Activated CD4-positive, alpha-beta T cell treated with anti-CD3 and anti-CD28 coated beads, Interleukin-2, amount 10 ng/mL, durations not matched to agents 7 days and 5 days (primary cell): Measurements from ENCODE around the gene ANKRD62. TPM values are rescaled to one million over a fixed set of nuclear protein-coding genes. Genes with fewer than 3 reads are reported as not detected.
"Not testable (repeated sequence)": the region's sequence is repeated elsewhere in the genome, so short reads cannot be mapped to it uniquely, and the experiment has no call there.

Experiments used
- CTCF ChIA-PET: fragments of 350-600 bp; sonication (Branson Sonifier 250); formaldehyde crosslinking; loops from one replicate; lab custom pipeline; 2021; ENCODE audit warnings: antibody characterized with exemption; lab: Charles Lee
- POLR2A ChIA-PET: fragments of 350-600 bp; sonication (Branson Sonifier 250); formaldehyde crosslinking; loops from one replicate; lab custom pipeline; 2021; ENCODE audit warnings: antibody characterized with exemption; lab: Charles Lee
- DNase-seq: peaks from one replicate; pipeline ENCODE4 v3.0.0-alpha.2; 2020
- H3K27ac Mint-ChIP-seq: one replicate; pipeline ENCODE4 v1.8.0; 2021; ENCODE audit warnings: mild to moderate bottlenecking, moderate library complexity, mixed read lengths
- H3K27me3 Mint-ChIP-seq: one replicate; pipeline ENCODE4 v1.8.0; 2021; ENCODE audit warnings: mixed read lengths
- H3K36me3 Mint-ChIP-seq: one replicate; pipeline ENCODE4 v1.8.0; 2021; ENCODE audit warnings: low read depth, mixed read lengths
- H3K4me1 Mint-ChIP-seq: one replicate; pipeline ENCODE4 v1.8.0; 2021; ENCODE audit warnings: mixed read lengths
- H3K4me3 Mint-ChIP-seq: one replicate; pipeline ENCODE4 v1.8.0; 2021; ENCODE audit warnings: mild to moderate bottlenecking, moderate library complexity, mixed read lengths
- H3K9me3 Mint-ChIP-seq: one replicate; pipeline ENCODE4 v1.8.0; 2021; ENCODE audit warnings: mixed read lengths
- total RNA-seq, 2 experiments: library from RNA; stranded (reverse); gene quantifications; one replicate each; pipeline ENCODE4 v1.2.3, GENCODE V29; 2021

The ANKRD62 gene
- total RNA-seq, 2 experiments from 2014 or later, result not detected

- no peak overlapping the region for H3K4me3 Mint-ChIP-seq
- H3K9me3 Mint-ChIP-seq, result no peaks in the 10 kb centered on the region
- no peak for DNase-seq
- no peaks in the 10 kb centered on the region for H3K36me3 Mint-ChIP-seq
- ChIA-PET CTCF (interaction anchor here (1.0 to 1.5 kb wide), 3 partner anchors 13 to 119 kb away, joined by 3 to 4 read pairs (median 4); no protein-coding TSS in a partner anchor), POLR2A (no interaction called here)
- H3K27ac Mint-ChIP-seq, result no peak overlapping the region
- peaks cover 11% of the 10 kb centered on the region for H3K27me3 Mint-ChIP-seq
- no peaks in the 10 kb centered on the region for H3K4me1 Mint-ChIP-seq
Measured at GRCh38 chr18:12057419-12058039, 36.1 kb upstream of the ANKRD62 start.

GRCh38 chr18:12059334-12060181 lies 34.1 kb upstream of the ANKRD62 start:
- H3K36me3 Mint-ChIP-seq, result no peaks in the 10 kb centered on the region
- POLR2A ChIA-PET, result no interaction called here
- H3K9me3 Mint-ChIP-seq, result no peaks in the 10 kb centered on the region
- H3K27me3 Mint-ChIP-seq, result no peaks in the 10 kb centered on the region
- no peak overlapping the region for H3K27ac Mint-ChIP-seq
- DNase-seq, result no peak
- no peak overlapping the region for H3K4me3 Mint-ChIP-seq
- no peaks in the 10 kb centered on the region for H3K4me1 Mint-ChIP-seq
- CTCF ChIA-PET, result interaction anchor here (1.1 kb wide), 1 partner anchor 9 kb away, joined by 4 read pairs; no protein-coding TSS in a partner anchor

GRCh38 chr18:12060182-12060870 lies 33.3 kb upstream of the ANKRD62 start:
- Mint-ChIP-seq H3K27me3 (no peaks in the 10 kb centered on the region), H3K4me3 (no peak overlapping the region), H3K9me3 (no peaks in the 10 kb centered on the region), H3K36me3 (no peaks in the 10 kb centered on the region), H3K27ac (no peak overlapping the region), H3K4me1 (no peaks in the 10 kb centered on the region)
- DNase-seq, result no peak
- ChIA-PET POLR2A (no interaction called here), CTCF (interaction anchor here (1.1 kb wide), 1 partner anchor 10 kb away, joined by 4 read pairs; no protein-coding TSS in a partner anchor)

DNA sequence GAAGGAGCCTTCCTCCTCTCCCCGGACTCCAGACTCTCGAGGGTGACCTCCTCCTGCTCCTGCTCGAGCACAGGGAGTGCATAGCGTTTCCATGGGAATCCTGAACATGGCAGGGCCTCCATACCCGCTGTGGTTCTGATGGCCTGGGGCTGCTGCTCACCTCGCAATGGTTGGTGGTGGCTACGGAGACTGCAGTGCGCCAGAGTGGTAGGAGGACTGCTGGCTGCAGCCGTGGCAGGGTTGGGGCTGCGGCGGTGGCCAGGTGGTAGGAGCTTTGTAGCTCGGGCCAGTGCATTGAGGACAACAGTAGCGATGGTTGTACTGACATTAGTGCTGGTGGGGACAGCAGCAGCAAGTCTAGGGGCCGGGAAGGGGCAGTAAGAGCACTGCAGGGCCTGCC lies 32.0 kb upstream of the ANKRD62 start:
- ChIA-PET POLR2A (no interaction called here), CTCF (no interaction called here)
- Mint-ChIP-seq H3K36me3 (no peaks in the 10 kb centered on the region), H3K4me3 (no peak overlapping the region), H3K9me3 (no peaks in the 10 kb centered on the region), H3K27ac (no peak overlapping the region), H3K4me1 (no peaks in the 10 kb centered on the region), H3K27me3 (peaks cover 2% of the 10 kb centered on the region)
- DNase-seq, result no peak

GRCh38 chr18:12062974-12063373 lies 30.7 kb upstream of the ANKRD62 start:
- H3K4me1 Mint-ChIP-seq, result no peaks in the 10 kb centered on the region
- ChIA-PET CTCF (no interaction called here), POLR2A (no interaction called here)
- H3K9me3 Mint-ChIP-seq, result no peaks in the 10 kb centered on the region
- no peak overlapping the region for H3K27ac Mint-ChIP-seq
- H3K36me3 Mint-ChIP-seq, result no peaks in the 10 kb centered on the region
- DNase-seq, result no peak
- peaks cover 2% of the 10 kb centered on the region for H3K27me3 Mint-ChIP-seq
- no peak overlapping the region for H3K4me3 Mint-ChIP-seq

DNA sequence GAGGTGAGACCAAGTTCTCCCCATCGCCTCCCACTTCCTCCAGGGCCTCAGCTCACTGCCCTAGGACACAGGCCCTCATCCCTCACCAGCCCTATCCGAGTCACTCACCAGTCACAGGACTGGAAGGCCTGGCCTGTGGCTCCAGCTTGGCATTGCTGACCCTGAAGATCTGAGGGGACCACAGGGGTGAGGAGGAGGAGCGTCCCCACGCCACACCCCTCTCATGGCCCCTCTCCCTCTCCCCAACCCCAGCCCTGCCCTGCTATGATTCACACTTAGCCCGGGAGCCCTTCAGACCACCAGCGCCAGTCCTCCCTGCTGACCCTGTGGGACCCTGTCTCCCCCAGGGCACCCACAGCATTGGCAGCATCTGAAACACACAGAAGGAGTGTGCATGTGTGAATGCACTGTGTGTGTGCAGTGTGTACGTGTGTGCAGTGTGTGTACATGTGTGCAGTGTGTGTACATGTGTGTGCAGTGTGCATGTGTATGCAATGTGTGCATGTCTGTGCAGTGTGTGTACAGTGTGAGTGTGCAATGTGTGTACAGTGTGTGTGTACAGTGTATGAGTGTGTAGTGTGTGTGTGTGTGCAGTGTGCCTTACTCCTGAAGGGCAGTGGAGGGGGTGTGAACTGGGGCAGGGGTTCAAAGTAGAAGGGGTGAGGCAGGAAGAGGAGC lies 29.4 kb upstream of the ANKRD62 start:
- H3K36me3 Mint-ChIP-seq, result no peaks in the 10 kb centered on the region
- no peaks in the 10 kb centered on the region for H3K9me3 Mint-ChIP-seq
- no peaks in the 10 kb centered on the region for H3K4me1 Mint-ChIP-seq
- ChIA-PET POLR2A (no interaction called here), CTCF (no interaction called here)
- no peak overlapping the region for H3K4me3 Mint-ChIP-seq
- peaks cover 8% of the 10 kb centered on the region for H3K27me3 Mint-ChIP-seq
- no peak for DNase-seq
- H3K27ac Mint-ChIP-seq, result no peak overlapping the region

DNA sequence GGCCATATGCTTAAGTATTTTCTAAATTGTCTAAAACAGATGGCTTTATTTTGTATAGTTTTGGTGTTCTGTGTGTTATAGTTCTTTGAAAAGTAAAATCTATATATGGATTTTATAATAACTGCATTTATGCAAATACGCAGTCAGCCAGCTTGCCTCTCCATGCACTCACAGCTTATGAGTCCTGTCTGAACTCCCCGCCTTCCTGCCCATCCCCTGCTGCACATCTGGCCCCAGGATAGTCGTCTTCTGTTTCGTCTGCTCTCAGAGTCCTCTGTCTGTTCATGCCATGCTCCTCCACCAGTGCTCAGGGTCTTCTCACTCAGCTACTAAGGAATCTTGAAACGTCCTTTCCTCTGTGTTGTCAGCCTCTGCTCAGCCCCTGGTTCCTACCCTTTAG lies 28.2 kb upstream of the ANKRD62 start:
- H3K36me3 Mint-ChIP-seq, result no peaks in the 10 kb centered on the region
- H3K4me1 Mint-ChIP-seq, result no peaks in the 10 kb centered on the region
- no peaks in the 10 kb centered on the region for H3K9me3 Mint-ChIP-seq
- ChIA-PET CTCF (no interaction called here), POLR2A (no interaction called here)
- H3K4me3 Mint-ChIP-seq, result no peak overlapping the region
- no peak overlapping the region for H3K27ac Mint-ChIP-seq
- peaks cover 9% of the 10 kb centered on the region for H3K27me3 Mint-ChIP-seq
- DNase-seq, result no peak

DNA sequence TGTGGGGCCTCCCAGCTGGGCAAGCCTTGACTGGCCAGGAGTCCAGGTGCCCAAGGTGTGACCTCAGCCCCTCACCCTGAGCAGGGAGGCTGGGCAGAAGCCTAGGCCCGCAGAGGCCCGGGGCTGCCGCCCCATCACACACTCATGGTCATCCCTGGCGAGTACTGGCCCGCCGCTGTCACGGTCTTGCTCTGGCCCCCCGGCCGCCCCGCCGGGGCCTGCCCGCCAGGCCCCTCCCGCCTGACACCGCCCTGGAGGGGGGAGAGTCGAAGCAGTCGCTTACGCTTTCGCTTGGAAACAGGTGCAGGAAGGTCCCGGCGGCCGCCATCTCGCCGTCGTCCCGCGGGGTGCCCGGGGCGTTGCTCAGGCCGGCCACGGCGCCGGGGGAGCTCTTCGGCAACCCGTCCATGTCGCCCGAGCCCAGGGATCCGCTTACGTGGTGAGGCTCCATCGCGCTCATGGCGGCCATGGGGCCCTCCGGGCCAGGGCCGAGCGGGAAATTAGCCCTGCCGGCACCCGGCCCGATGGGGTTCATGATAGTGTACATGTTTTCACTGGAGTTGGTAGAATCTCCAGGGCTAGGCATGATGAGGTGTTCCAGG lies 26.6 kb upstream of the ANKRD62 start:
- no peak overlapping the region for H3K4me3 Mint-ChIP-seq
- no peaks in the 10 kb centered on the region for H3K4me1 Mint-ChIP-seq
- no peak overlapping the region for H3K27ac Mint-ChIP-seq
- H3K27me3 Mint-ChIP-seq, result peaks cover 13% of the 10 kb centered on the region
- DNase-seq, result no peak
- ChIA-PET POLR2A (no interaction called here), CTCF (no interaction called here)
- no peaks in the 10 kb centered on the region for H3K36me3 Mint-ChIP-seq
- no peaks in the 10 kb centered on the region for H3K9me3 Mint-ChIP-seq

DNA sequence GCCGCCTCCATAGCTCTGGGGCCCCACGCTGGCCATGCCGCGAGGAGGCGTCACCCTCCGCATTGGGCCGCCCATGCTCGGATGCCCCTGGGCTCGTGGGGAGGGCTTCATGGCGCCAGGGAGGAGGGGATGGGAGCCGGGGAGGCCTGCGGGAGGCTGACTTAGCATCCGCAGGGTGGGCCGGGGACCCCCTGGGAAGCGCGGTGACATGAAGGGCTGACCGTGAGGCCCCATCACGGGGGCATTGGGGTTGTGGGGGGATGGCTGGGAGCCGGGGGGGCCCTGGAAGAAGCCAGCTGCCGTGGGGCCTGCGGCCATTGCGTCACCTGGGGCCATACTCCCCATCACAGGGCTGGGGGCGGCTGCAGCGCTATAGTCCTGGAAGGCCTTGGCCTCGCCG lies 26.0 kb upstream of the ANKRD62 start:
- H3K4me3 Mint-ChIP-seq, result no peak overlapping the region
- H3K4me1 Mint-ChIP-seq, result no peaks in the 10 kb centered on the region
- H3K27ac Mint-ChIP-seq, result no peak overlapping the region
- no peaks in the 10 kb centered on the region for H3K9me3 Mint-ChIP-seq
- H3K27me3 Mint-ChIP-seq, result peaks cover 15% of the 10 kb centered on the region
- DNase-seq, result no peak
- H3K36me3 Mint-ChIP-seq, result no peaks in the 10 kb centered on the region
- ChIA-PET CTCF (no interaction called here), POLR2A (no interaction called here)

GRCh38 chr18:12068316-12068949 lies 25.2 kb upstream of the ANKRD62 start:
- CTCF ChIA-PET, POLR2A ChIA-PET, H3K27ac Mint-ChIP-seq, H3K4me3 Mint-ChIP-seq, DNase-seq, H3K4me1 Mint-ChIP-seq, H3K36me3 Mint-ChIP-seq, H3K9me3 Mint-ChIP-seq: not testable (repeated sequence)
- H3K27me3 Mint-ChIP-seq, result peaks cover 19% of the 10 kb centered on the region

GRCh38 chr18:12068950-12069320 lies 24.7 kb upstream of the ANKRD62 start:
- no peaks in the 10 kb centered on the region for H3K9me3 Mint-ChIP-seq
- H3K36me3 Mint-ChIP-seq, result no peaks in the 10 kb centered on the region
- H3K27ac Mint-ChIP-seq, result no peak overlapping the region
- ChIA-PET POLR2A (no interaction called here), CTCF (interaction anchor here (0.7 kb wide), 1 partner anchor 9 kb away, joined by 3 read pairs; no protein-coding TSS in a partner anchor)
- no peak overlapping the region for H3K4me3 Mint-ChIP-seq
- no peaks in the 10 kb centered on the region for H3K4me1 Mint-ChIP-seq
- H3K27me3 Mint-ChIP-seq, result peaks cover 22% of the 10 kb centered on the region
- DNase-seq, result no peak

DNA sequence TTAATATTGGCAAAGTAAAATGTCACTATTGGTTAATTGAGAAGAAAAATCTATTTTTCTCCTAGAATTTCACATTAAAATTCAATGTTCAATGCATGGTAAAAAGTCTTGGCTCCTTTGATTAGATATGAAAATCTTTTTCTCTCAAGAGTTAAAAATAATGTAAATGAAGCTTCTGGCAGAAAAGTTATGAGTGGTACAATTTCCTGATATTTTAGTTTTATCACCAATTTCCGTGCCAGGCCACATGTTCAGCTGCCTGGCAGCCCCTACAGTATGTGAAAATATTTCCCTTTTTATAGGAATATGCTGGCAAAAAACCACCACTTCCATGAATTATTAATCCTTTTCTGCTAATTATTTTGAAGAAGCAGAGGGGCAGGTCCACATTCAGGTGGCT lies 22.6 kb upstream of the ANKRD62 start:
- CTCF ChIA-PET, H3K4me1 Mint-ChIP-seq, POLR2A ChIA-PET, H3K4me3 Mint-ChIP-seq, H3K27ac Mint-ChIP-seq, H3K36me3 Mint-ChIP-seq, H3K9me3 Mint-ChIP-seq, DNase-seq: not testable (repeated sequence)
- H3K27me3 Mint-ChIP-seq, result peaks cover 35% of the 10 kb centered on the region
